ENCODE results near the gene FBLIM1. TPM values are rescaled to one million over a fixed set of nuclear protein-coding genes. Genes with fewer than 3 reads are reported as not detected.

The FBLIM1 gene
- total RNA-seq, 2 experiments from 2014 or later, result 0.05 TPM; not detected in 1

DNA sequence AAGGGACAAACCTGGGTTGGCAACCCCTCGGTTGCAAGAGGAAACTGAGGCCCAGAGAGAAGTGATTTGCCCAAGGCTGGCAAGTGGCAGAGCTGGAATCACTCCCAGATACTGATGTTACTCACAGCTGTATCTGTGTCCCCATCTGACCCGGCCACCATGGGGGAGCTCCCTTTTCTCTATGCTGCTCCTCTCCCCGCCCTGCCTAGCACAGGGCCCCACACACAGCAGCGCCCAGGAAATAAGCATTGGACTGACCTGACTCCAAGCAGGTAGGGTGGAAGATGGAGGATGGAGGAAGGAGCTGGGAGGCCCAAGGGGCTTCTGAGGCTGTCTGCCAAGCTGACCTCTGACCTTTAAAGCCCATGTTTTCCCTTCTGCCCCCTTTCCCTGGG, 3.0 kb upstream of the FBLIM1 start:
- intact Hi-C loops (cut with micrococcal nuclease), result no loop called here
- no peak overlapping the region for H3K27ac Mint-ChIP-seq
- peaks cover 12% of the 10 kb centered on the region for H3K4me1 Mint-ChIP-seq (ENCODE audit: low read depth)
- DNase-seq, result no peak
- POLR2A ChIA-PET, result no interaction called here
- H3K9me3 Mint-ChIP-seq, result no peaks in the 10 kb centered on the region
- CTCF ChIA-PET, result interaction anchor here (1.1 kb wide), 1 partner anchor 252 kb away, joined by 3 read pairs; no protein-coding TSS in a partner anchor
- no peak overlapping the region for H3K4me3 Mint-ChIP-seq
- H3K27me3 Mint-ChIP-seq, result peaks cover 28% of the 10 kb centered on the region
- no peaks in the 10 kb centered on the region for H3K36me3 Mint-ChIP-seq

DNA sequence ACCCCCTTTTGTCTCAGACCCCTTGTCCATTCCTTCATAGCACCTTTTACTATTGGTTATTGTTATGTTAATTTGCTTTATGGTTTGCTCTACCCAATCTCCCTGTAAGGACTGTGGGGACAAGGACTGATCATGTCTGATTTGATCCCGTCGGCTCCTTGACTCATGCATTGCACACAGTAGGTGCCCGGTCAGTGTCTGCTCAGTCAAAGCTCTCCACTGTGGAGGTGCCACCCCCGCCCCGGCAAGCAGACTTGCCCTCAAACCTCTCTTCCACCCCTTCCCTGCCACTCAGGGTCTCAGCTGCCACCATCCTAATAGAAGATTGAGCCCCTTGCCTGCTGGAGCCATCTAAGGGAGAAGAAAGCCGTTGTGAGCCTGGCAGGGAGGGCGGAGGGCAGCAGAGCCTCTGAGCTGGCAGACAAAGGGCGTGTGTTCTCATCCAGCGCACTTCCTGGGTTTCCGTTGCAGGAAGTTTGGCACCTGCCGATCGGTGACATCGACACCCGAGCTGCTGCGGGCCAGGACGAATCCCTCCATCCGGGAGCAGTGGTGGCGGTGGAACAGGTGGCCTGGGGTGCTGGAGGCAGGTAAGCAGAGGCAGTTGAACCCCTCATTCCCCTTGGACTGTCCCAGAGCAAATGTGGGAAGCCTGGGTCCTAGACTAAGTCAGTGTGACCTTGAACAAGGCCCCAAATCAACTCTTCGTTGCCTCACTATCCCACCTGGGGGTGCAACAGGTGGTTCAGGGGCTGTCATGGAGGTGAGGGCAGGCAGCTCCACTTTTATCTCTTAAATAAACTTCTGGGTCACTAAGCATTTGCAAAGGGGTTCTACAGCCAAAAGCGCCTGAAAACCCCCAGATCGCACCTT, 2.2 kb upstream of the FBLIM1 start:
- Mint-ChIP-seq H3K27me3 (peaks cover 32% of the 10 kb centered on the region), H3K9me3 (no peaks in the 10 kb centered on the region), H3K4me3 (no peak overlapping the region), H3K36me3 (no peaks in the 10 kb centered on the region), H3K27ac (no peak overlapping the region), H3K4me1 (ENCODE audit: low read depth) (peaks cover 12% of the 10 kb centered on the region)
- intact Hi-C loops (cut with micrococcal nuclease), result no loop called here
- DNase-seq, result peak; percentile 28
- ChIA-PET CTCF (interaction anchor here (1.2 kb wide), 1 partner anchor 36 kb away, joined by 4 read pairs; no protein-coding TSS in a partner anchor), POLR2A (no interaction called here)

DNA sequence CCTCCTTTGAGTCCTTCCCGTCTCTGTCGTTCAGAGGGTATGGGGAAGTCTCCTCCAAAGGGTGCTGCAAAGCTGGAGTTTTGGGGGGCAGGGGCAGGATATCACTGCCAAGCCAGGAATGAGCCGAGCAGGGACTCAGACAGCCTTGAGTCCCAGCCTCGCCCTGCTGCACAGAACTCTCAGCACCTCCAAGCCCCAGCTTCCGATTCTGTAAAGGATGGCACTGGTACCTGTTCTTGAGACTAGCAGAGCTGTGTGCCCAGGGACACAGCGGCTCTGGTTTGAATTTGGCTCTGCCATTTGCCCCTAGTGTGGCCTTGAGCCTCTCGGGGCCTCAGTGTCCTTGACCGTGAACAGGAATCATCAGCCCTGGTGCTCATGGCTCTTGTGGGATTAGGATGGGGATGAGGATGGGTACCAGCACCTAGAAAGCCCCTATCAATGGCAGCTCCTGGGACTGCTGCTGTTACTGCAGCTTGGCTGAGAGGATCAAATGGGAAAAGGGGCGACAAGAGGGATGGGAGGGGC, 1.5 kb upstream of the FBLIM1 start:
- H3K4me1 Mint-ChIP-seq (ENCODE audit: low read depth), result peaks cover 12% of the 10 kb centered on the region
- H3K27me3 Mint-ChIP-seq, result peaks cover 33% of the 10 kb centered on the region
- CTCF ChIA-PET, result interaction anchor here (1.2 kb wide), 1 partner anchor 35 kb away, joined by 4 read pairs; no protein-coding TSS in a partner anchor
- POLR2A ChIA-PET, result no interaction called here
- H3K27ac Mint-ChIP-seq, result no peak overlapping the region
- H3K9me3 Mint-ChIP-seq, result no peaks in the 10 kb centered on the region
- intact Hi-C loops (cut with micrococcal nuclease), result no loop called here
- no peaks in the 10 kb centered on the region for H3K36me3 Mint-ChIP-seq
- no peak for DNase-seq
- no peak overlapping the region for H3K4me3 Mint-ChIP-seq

- DNase-seq, result no peak
- H3K9me3 Mint-ChIP-seq, result no peaks in the 10 kb centered on the region
- peaks cover 33% of the 10 kb centered on the region for H3K27me3 Mint-ChIP-seq
- ChIA-PET CTCF (interaction anchor here (1.2 kb wide), 1 partner anchor 34 kb away, joined by 4 read pairs; no protein-coding TSS in a partner anchor), POLR2A (no interaction called here)
- H3K27ac Mint-ChIP-seq, result no peak overlapping the region
- H3K36me3 Mint-ChIP-seq, result no peaks in the 10 kb centered on the region
- H3K4me3 Mint-ChIP-seq, result peak overlapping the region; percentile 40
- peaks cover 12% of the 10 kb centered on the region for H3K4me1 Mint-ChIP-seq (ENCODE audit: low read depth)
- intact Hi-C loops (cut with micrococcal nuclease), result no loop called here
Observed at GRCh38 chr1:15757575-15758342, 836 bp upstream of the FBLIM1 start.

DNA sequence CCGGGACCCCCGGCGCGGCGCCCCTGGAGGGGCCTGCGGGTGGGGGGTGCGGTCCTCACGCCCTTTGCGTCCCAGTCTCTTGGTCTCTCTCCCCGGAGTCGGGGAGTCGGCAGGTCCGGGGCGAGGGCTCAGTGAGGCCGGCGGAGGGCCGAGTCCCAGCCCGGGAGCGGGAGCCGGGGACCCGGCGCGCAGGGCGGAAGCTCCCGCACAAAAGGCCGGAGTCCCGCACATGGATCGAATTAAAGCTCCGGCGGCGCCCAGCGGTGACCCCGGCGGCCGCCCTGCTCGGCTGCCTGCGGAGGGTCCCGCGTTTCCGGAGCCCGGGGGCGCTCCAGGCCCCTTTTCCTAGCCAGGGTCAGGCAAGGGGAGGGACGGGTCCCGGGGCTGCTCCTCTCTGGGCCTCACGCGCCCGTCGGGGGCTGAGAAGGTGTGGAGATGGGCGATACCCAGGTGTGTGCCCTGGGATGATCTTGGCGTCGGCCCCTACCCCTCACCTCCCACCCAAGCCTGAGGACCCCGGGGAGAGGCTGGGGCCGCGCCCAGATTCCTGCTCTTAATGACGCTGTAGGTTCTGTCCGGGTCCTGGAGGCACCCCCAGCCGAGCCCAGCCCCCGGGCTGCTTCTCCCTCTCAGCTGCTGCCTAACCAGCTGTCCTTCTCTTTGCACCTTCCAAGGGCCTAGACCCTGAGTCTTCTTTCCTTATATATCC, 512 bp downstream of the FBLIM1 start:
- Mint-ChIP-seq H3K4me1 (ENCODE audit: low read depth) (peaks cover 12% of the 10 kb centered on the region), H3K27ac (no peak overlapping the region), H3K36me3 (no peaks in the 10 kb centered on the region), H3K27me3 (peaks cover 33% of the 10 kb centered on the region), H3K4me3 (no peak overlapping the region), H3K9me3 (no peaks in the 10 kb centered on the region)
- intact Hi-C loops (cut with micrococcal nuclease), result no loop called here
- no peak for DNase-seq
- ChIA-PET CTCF (no interaction called here), POLR2A (no interaction called here)

DNA sequence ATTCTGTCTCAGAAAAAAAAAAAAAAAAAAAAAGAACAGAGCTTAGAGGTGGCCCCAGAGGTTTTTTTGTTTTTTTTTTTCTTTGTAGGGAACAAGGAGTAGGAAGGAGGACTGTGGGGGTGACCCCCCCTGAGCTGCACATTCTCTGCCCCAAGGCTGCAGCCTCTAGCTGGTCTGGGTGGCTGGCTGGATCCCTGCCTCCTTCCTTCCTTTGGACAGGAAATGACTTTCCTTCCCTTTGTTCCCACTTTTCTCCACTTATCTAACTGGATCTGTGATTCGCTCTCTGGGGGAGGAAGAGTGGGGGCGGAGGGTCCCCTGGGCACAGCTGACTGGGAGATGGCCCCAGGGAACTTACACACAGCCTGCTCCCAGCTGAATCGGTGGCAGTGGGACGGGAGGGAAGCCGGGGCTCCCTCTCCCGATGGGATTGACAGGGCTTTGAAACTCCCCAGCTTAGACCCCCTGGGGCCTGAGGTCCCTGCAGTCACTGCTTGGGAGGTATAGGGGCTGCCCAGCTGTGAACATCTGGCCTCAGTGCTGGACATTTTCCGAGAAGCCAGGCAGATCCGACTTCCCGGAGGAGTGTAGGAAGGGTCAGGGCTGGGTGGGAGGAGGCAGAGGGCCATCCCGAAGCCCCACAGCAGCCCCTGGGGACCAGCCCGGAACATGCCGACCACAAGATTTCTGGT, 2.1 kb downstream of the FBLIM1 start:
- no peak overlapping the region for H3K4me3 Mint-ChIP-seq
- ChIA-PET POLR2A (no interaction called here), CTCF (interaction anchor here (1.5 kb wide), 1 partner anchor 31 kb away, joined by 6 read pairs; no protein-coding TSS in a partner anchor)
- H3K27me3 Mint-ChIP-seq, result peaks cover 29% of the 10 kb centered on the region
- H3K4me1 Mint-ChIP-seq (ENCODE audit: low read depth), result peaks cover 12% of the 10 kb centered on the region
- H3K9me3 Mint-ChIP-seq, result no peaks in the 10 kb centered on the region
- no peak for DNase-seq
- H3K36me3 Mint-ChIP-seq, result no peaks in the 10 kb centered on the region
- no peak overlapping the region for H3K27ac Mint-ChIP-seq
- intact Hi-C loops (cut with micrococcal nuclease), result no loop called here

GRCh38 chr1:15761366-15762128, 3.0 kb downstream of the FBLIM1 start:
- intact Hi-C loops (cut with micrococcal nuclease), result no loop called here
- POLR2A ChIA-PET, result interaction anchor here (0.6 kb wide), 1 partner anchor 85 kb away, joined by 3 read pairs; no protein-coding TSS in a partner anchor
- Mint-ChIP-seq H3K4me1 (ENCODE audit: low read depth) (peaks cover 6% of the 10 kb centered on the region), H3K4me3 (no peak overlapping the region), H3K36me3 (no peaks in the 10 kb centered on the region), H3K27ac (no peak overlapping the region), H3K9me3 (no peaks in the 10 kb centered on the region), H3K27me3 (peaks cover 23% of the 10 kb centered on the region)
- CTCF ChIA-PET, result no interaction called here
- DNase-seq, result no peak

- H3K36me3 Mint-ChIP-seq, result no peaks in the 10 kb centered on the region
Observed at GRCh38 chr1:15762546-15762945, 4.0 kb downstream of the FBLIM1 start.

DNA sequence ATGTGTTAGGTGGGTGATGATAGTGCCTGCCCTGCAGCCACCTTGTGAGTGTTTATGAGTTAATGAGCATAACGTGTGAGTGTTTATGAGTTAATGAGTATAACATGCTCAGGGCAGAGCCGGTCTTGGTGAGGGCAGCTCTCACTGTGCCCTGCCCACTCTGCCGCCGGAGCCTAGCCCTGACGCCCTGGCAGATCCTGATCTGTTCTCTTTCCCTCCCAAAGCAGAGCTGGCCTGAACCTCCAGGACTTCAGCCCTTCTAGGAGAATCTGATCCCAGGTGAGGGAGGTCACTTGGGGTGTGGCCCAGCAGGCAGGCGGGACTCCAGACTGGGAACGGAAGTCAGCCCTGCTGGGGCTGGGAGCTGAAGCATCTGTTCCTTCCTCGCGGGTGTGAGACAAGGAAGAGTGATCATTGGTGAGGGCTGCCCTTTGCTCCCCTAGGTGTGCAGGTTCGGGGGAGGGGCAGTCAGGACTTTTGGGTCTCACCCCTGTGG, 5.7 kb downstream of the FBLIM1 start:
- intact Hi-C loops (cut with micrococcal nuclease), result no loop called here
- no peak for DNase-seq
- ChIA-PET POLR2A (no interaction called here), CTCF (no interaction called here)
- Mint-ChIP-seq H3K4me3 (no peak overlapping the region), H3K36me3 (no peaks in the 10 kb centered on the region), H3K27ac (no peak overlapping the region), H3K9me3 (no peaks in the 10 kb centered on the region), H3K27me3 (peaks cover 14% of the 10 kb centered on the region), H3K4me1 (ENCODE audit: low read depth) (no peaks in the 10 kb centered on the region)

More at GRCh38 chr1:15762546-15762945, 4.0 kb downstream of the FBLIM1 start:
- H3K27ac Mint-ChIP-seq, result no peak overlapping the region
- no peaks in the 10 kb centered on the region for H3K9me3 Mint-ChIP-seq
- H3K4me3 Mint-ChIP-seq, result no peak overlapping the region
- intact Hi-C loops (cut with micrococcal nuclease), result no loop called here
- no peak for DNase-seq
- H3K27me3 Mint-ChIP-seq, result peaks cover 19% of the 10 kb centered on the region
- POLR2A ChIA-PET, result no interaction called here
- CTCF ChIA-PET, result interaction anchor here (1.0 kb wide), 1 partner anchor 29 kb away, joined by 3 read pairs; no protein-coding TSS in a partner anchor
- peaks cover 4% of the 10 kb centered on the region for H3K4me1 Mint-ChIP-seq (ENCODE audit: low read depth)

DNA sequence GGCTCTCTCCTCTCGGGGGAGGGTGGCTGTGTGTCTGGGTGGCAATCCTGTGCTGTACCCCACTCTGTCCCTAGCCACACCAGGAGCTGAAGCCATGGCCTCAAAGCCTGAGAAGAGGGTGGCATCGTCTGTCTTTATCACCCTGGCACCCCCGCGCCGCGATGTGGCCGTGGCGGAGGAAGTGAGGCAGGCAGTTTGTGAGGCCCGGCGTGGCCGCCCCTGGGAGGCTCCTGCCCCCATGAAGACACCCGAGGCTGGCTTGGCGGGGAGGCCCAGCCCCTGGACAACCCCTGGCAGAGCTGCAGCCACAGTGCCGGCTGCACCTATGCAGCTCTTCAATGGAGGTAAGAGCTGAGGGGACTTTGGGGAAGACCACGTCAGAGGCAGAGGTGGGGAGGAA, 6.3 kb downstream of the FBLIM1 start:
- POLR2A ChIA-PET, result no interaction called here
- DNase-seq, result no peak
- Mint-ChIP-seq H3K4me1 (ENCODE audit: low read depth) (no peaks in the 10 kb centered on the region), H3K4me3 (no peak overlapping the region), H3K27ac (no peak overlapping the region), H3K27me3 (peaks cover 9% of the 10 kb centered on the region), H3K9me3 (no peaks in the 10 kb centered on the region), H3K36me3 (no peaks in the 10 kb centered on the region)
- CTCF ChIA-PET, result interaction anchor here (0.5 to 0.8 kb wide), 2 partner anchors 11 to 500 kb away, joined by 3 read pairs; no protein-coding TSS in a partner anchor
- intact Hi-C loops (cut with micrococcal nuclease), result no loop called here

Measured in activated CD4-positive, alpha-beta memory T cell treated with anti-CD3 and anti-CD28 coated beads for 36 hours (primary cell).